Measurements from ENCODE around the gene SMCO3.
A peak's percentile ranks its signal among the peaks of the same experiment; 100 is the strongest.

SMCO3 gene

DNA sequence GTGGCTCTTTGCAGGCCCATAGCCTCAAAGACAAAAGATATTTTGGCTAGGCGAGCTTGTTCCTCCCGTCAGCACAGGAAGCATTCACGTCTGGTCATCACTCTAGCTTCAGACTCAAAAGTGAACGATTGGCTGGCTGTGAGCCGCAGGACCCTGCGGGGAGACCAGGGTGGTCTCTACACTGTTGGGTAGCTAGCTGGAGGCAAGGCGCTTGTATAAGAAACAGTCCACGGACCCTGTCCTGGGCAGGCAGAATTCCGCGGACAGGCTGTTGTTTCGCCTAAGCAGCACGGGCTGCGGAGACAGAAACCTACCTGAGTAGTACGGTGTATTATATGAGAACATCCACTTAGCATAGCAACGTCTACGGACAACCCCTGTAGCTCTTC is 40.3 kb downstream of the SMCO3 start:
- Histone ChIP-seq H3K4me3 (ENCODE audit: low read length) (peak overlapping the region; percentile 84), H3K4me1 (ENCODE audit: control insufficient read depth, low read length) (peaks cover 56% of the 10 kb centered on the region), H3K27me3 (ENCODE audit: control insufficient read depth, low read length) (no peaks in the 10 kb centered on the region), H3K79me2 (ENCODE audit: control insufficient read depth, low read length) (peaks cover 37% of the 10 kb centered on the region), H3K27ac (ENCODE audit: low read depth, low read length) (peak overlapping the region; percentile 60), H3K9me2 (replicated peaks; ENCODE audit: control insufficient read depth, low read length) (no peaks in the 10 kb centered on the region), H3K4me2 (ENCODE audit: low read length) (peak overlapping the region; percentile 73), H3K9me3 (ENCODE audit: control insufficient read depth, insufficient read depth, low read length) (no peaks in the 10 kb centered on the region), H3K36me3 (ENCODE audit: control insufficient read depth, low read length) (peaks cover 16% of the 10 kb centered on the region), H4K20me1 (ENCODE audit: control insufficient read depth, insufficient read depth, low read depth, low read length) (no peaks in the 10 kb centered on the region), H3F3A (ENCODE audit: control insufficient read depth, insufficient read depth) (peaks cover 33% of the 10 kb centered on the region)
- TF ChIP-seq, protein P1, sequence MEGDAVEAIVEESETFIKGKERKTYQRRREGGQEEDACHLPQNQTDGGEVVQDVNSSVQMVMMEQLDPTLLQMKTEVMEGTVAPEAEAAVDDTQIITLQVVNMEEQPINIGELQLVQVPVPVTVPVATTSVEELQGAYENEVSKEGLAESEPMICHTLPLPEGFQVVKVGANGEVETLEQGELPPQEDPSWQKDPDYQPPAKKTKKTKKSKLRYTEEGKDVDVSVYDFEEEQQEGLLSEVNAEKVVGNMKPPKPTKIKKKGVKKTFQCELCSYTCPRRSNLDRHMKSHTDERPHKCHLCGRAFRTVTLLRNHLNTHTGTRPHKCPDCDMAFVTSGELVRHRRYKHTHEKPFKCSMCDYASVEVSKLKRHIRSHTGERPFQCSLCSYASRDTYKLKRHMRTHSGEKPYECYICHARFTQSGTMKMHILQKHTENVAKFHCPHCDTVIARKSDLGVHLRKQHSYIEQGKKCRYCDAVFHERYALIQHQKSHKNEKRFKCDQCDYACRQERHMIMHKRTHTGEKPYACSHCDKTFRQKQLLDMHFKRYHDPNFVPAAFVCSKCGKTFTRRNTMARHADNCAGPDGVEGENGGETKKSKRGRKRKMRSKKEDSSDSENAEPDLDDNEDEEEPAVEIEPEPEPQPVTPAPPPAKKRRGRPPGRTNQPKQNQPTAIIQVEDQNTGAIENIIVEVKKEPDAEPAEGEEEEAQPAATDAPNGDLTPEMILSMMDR (IDR thresholded peaks at IDR 0.05; ENCODE audit: low read depth, low read length, poor library complexity, severe bottlenecking) = no peak
- TF ChIP-seq EZH2phosphoT487 (IDR thresholded peaks at IDR 0.05; ENCODE audit: borderline replicate concordance, low read length) = no peak

GRCh38 chr12:14772946-14773345 is 41.0 kb downstream of the SMCO3 start:
- Histone ChIP-seq H3K27ac (ENCODE audit: low read depth, low read length) (peak overlapping the region; percentile 60; the same call in 1 of the 2 replicates), H3K9me3 (ENCODE audit: control insufficient read depth, insufficient read depth, low read length) (no peaks in the 10 kb centered on the region), H3K4me3 (ENCODE audit: low read length) (peak overlapping the region; percentile 84), H3K27me3 (ENCODE audit: control insufficient read depth, low read length) (no peaks in the 10 kb centered on the region), H3K36me3 (ENCODE audit: control insufficient read depth, low read length) (peaks cover 19% of the 10 kb centered on the region), H3K4me2 (ENCODE audit: low read length) (peak overlapping the region; percentile 73), H3K9me2 (replicated peaks; ENCODE audit: control insufficient read depth, low read length) (no peaks in the 10 kb centered on the region), H3F3A (ENCODE audit: control insufficient read depth, insufficient read depth) (peaks cover 34% of the 10 kb centered on the region), H3K4me1 (ENCODE audit: control insufficient read depth, low read length) (peaks cover 63% of the 10 kb centered on the region), H4K20me1 (ENCODE audit: control insufficient read depth, insufficient read depth, low read depth, low read length) (no peaks in the 10 kb centered on the region), H3K79me2 (ENCODE audit: control insufficient read depth, low read length) (peaks cover 38% of the 10 kb centered on the region)
- TF ChIP-seq, protein P1 (IDR thresholded peaks at IDR 0.05; ENCODE audit: low read depth, low read length, poor library complexity, severe bottlenecking) = no peak
- TF ChIP-seq EZH2phosphoT487 (IDR thresholded peaks at IDR 0.05; ENCODE audit: borderline replicate concordance, low read length) = no peak

DNA sequence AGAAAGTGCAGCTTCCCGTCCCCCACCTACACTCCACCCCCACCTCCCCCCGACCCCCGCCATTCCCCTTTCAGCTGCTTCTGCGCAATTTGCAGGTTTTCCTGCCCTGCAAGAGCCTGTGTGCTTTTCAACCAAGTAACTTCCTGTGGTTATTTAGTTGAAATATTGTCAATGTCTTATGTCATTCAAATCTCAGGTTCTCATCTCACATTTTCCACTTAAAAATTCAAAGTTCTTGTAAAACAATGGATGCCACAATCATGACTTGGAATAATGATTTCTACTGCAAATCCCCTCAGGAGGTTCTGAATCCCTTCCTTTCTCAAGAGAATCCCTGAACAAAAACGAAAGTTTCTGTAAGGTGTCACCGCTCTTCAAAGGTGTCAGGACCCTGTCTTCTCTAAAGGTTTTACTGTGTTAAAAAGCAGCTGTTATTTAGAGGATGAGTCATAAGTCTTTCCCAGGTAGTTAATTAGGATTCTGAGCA is 42.3 kb downstream of the SMCO3 start:
- Histone ChIP-seq H4K20me1 (ENCODE audit: control insufficient read depth, insufficient read depth, low read depth, low read length) (no peaks in the 10 kb centered on the region), H3K36me3 (ENCODE audit: control insufficient read depth, low read length) (peaks cover 30% of the 10 kb centered on the region), H3K4me2 (ENCODE audit: low read length) (peak overlapping the region; percentile 94), H3F3A (ENCODE audit: control insufficient read depth, insufficient read depth) (peaks cover 42% of the 10 kb centered on the region), H3K79me2 (ENCODE audit: control insufficient read depth, low read length) (peaks cover 44% of the 10 kb centered on the region), H3K4me3 (ENCODE audit: low read length) (peak overlapping the region; percentile 95), H3K4me1 (ENCODE audit: control insufficient read depth, low read length) (peaks cover 70% of the 10 kb centered on the region), H3K27me3 (ENCODE audit: control insufficient read depth, low read length) (no peaks in the 10 kb centered on the region), H3K9me2 (replicated peaks; ENCODE audit: control insufficient read depth, low read length) (no peaks in the 10 kb centered on the region), H3K27ac (ENCODE audit: low read depth, low read length) (peak overlapping the region; percentile 96), H3K9me3 (ENCODE audit: control insufficient read depth, insufficient read depth, low read length) (no peaks in the 10 kb centered on the region)
- TF ChIP-seq, protein P1 (IDR thresholded peaks at IDR 0.05; ENCODE audit: low read depth, low read length, poor library complexity, severe bottlenecking) = no peak
- no peak for TF ChIP-seq EZH2phosphoT487 (IDR thresholded peaks at IDR 0.05; ENCODE audit: borderline replicate concordance, low read length)

Data from DOHH2 (cell line).